PFSK-1 (cell line): ENCODE data around the gene PTPRT.

Source experiments
- POLR2AphosphoS5 ChIP-seq: IDR thresholded peaks from 2 replicates; pipeline ENCODE4 v1.6.1; 2012; ENCODE audit warnings: low read depth, mild to moderate bottlenecking, control low read depth, low read length, moderate library complexity
- REST ChIP-seq, 2 experiments: IDR thresholded peaks; 2 replicates each; pipeline versions ENCODE4 v1.6.1 to v1.8.0; 2011 to 2012; ENCODE audit warnings: low read depth in 2 of 2, low read length in 2 of 2, control low read depth in 1 of 2, inconsistent platforms in 1 of 2, mild to moderate bottlenecking in 1 of 2, moderate library complexity in 1 of 2; ENCODE audit not compliant: insufficient read depth in 1 of 2
- SIN3A ChIP-seq: IDR thresholded peaks from 2 replicates; pipeline ENCODE4 v1.6.1; 2012; ENCODE audit warnings: mild to moderate bottlenecking, low read length, moderate library complexity, borderline replicate concordance; ENCODE audit not compliant: insufficient read depth

GRCh38 chr20:42472198-42472597, 717.5 kb downstream of the PTPRT start:
- TF ChIP-seq POLR2AphosphoS5 (no peak), REST (IDR thresholded peaks at IDR 0.05; ENCODE audit: insufficient read depth in 1 of 2, low read depth in 2 of 2, low read length in 2 of 2) (no peak), SIN3A (no peak)
